Right renal pelvis (tissue), 4 donors: ENCODE measurements around the gene ABCB8. TPM values are rescaled to one million over a fixed set of nuclear protein-coding genes. Genes with fewer than 3 reads are reported as not detected.
A peak's percentile ranks its signal among the peaks of the same experiment; 100 is the strongest.

Experiments
- DNase-seq, 4 donors: peaks; one replicate each; pipeline ENCODE4 v3.0.0-alpha.2; 2013; ENCODE audit warnings: low read depth in 4 of 4, low spot score in 3 of 4, missing footprints in 1 of 4
- polyA plus RNA-seq, 4 donors: library from polyadenylated mRNA; unstranded; fragments of 120-200 nt; gene quantifications; one replicate each; pipeline ENCODE4 v1.2.1, GENCODE V29; 2013; ENCODE audit not compliant: insufficient read length in 4 of 4

The ABCB8 gene
- polyA plus RNA-seq, result 10 to 100 TPM; 18.7 to 23.7 (median 21.3) TPM

DNA sequence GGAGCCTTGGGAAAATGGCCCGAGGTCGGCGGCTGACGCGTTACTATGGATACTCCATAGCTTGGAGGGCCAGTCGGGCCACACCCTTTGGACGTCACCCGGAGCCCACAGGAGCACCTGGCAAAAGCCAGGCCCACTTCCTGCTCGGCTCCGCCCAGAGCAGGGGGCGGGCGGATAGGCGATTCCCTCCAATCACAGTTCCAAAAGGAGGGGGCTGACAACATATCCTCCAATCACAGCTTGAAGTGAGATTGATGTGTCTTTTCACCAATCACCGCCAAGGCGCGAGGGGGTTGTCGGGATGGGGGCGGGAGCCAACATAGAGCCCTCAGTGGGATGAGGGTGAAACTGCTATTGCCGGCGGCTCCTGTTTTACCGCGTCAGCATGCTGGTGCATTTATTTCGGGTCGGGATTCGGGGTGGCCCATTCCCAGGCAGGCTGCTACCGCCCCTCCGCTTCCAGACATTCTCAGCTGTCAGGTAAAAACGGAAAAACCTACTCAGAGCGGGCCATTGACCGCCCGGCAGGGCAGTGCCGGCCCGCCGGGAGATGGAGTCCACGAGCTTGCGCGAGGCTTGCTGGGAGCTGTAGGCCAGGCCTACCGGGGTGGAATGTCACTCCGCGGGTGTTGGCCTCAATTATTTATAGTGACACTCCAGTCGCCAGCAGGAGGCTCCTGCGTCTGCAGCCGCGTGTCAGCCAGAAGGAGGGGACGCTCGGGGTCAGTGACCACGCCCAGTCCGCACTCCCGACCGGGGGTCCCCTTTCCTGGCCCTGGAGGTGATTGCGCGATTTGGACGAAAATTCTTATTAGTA lies at the start of gene ABCB8:
TSS of gene ABCB8 (plus strand) at position 320 of the 817 bp plus-strand sequence. CDS start at position 386, 66 bp downstream.
- DNase-seq, result peak; percentile 99 to 100 (median 99)

DNA sequence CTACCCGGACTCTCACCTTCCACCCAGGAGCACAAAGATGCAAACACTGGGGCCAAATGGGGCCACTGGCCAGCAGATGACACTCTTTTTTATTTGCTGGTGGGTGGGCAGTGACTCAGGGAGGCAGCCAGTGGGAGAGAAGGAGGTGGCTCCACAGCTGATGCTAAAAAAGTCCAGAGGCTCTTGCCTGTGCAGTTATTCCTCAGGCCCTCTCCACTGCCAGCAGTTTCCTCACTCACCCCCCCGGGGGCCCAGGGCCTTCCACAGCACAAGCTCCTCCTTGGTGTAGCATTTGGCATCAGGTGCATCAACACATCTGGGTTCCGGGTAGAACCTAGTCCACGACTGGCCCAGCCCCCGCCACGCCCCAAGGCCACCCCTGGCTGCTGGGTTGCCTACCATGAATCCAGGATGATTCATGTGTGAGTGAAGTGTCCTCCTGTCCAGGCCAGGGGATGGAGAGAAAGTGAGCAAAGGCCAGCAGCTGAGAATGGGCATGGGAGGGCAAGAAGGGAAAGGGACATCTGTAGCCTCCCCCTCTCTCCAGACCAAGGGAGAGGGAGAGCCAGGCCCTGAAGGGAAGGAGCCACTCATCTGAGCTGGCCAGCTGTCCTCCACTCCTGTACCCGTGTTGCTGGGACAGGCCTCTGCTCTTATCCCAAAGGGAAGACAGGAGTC lies 48.4 kb upstream of the ABCB8 start:
- no peak for DNase-seq

DNA sequence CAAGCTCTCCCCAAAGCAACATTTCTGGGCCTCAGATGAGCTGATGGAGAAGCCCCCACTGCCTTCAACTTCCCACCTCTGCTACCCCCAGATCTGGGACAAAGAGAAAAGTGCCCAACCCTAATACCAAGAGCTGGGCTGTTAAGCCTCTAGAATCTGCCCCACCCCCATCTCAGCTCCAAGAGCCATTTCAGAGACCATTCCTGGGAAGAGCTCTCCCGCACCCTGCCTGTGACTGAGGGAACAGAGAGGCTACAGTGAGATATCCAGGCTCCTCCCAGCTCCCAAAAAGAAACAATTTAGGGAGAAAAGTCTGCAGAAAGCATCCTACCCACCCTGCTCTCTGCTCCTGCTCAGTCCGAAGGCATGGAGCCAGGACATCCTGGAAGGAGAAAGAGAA lies 47.6 kb upstream of the ABCB8 start:
- no peak for DNase-seq

DNA sequence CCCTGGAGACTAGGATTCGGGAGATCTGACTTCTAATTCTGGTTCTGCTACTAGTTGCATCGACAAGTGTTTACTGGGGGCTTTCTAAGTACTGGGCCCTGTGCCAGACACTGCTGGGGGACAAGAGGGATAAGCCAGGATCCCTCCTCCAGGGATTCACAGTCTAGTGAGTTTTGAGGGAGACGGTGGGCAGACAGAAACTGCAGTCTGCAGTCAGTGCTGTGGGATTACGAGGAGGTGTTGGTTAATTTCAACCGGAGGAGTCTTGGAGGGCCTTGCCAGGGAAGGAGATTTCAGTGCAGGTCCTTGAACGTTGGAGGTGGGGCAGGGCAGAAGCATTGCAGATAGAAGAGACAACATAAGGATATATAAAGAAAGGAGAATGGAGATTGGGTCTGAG lies 46.6 kb upstream of the ABCB8 start:
- DNase-seq, result no peak

DNA sequence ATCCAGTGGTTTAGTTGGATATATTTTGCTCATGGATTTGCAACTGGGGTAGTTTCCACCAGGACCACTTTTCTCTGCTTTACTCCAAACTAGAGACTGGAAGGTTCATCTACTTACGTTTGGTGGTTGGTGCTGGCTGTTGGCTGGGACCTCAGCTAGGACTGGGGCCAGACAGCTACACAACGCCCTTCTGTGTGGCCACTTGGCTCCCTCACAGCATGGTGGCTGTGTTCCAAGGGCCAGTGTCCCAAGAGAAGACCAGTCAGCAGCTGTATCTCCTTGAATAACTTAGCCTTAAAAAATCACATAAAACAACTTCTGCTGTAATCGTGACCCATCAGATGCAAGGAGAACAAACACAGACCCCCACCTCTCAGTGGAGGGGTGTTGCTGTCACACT lies 45.9 kb upstream of the ABCB8 start:
- DNase-seq, result no peak

DNA sequence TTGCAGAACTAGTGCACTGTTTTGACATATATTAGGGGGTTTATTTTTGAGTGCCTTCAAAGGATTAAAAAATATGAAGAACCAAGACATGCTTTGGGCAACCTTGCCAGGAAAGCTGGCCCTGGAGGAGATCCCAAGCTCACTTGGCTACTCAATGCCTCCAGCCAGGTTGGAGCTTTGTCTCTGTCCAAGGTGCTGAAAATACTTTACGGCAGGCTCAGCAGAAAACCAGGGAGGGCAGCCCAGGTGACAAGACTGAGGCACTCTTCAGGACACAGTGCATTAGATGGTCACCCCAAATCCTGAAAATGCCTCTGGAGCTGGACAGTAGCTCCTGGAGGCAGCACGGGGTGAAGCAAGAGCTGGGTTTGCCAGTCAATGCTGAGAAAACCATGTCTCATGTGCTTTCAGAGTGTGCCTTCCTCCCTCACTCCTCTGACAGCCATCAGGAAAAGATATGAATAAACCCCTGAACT lies 44.3 kb upstream of the ABCB8 start:
- no peak for DNase-seq

DNA sequence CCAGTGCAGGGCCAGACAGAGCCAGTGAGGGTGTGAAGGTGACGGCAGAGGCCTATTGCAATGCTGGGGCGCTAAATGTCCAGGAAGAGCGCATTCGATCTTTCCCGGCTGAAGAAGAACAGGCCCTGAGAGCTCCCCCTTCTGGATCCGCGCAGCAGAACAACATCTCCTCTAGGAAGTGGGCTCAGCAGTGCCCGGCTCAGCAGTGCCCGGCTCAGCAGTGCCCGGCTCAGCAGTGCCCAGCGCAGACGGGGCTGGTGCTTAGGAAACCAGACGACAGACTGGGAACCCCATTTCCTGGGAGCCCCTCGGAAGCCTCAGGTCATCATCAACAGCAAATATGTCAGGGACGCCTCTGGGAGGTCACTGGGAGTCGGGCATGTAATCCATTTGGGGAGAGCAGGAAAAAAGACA lies 42.1 kb upstream of the ABCB8 start:
- no peak for DNase-seq

DNA sequence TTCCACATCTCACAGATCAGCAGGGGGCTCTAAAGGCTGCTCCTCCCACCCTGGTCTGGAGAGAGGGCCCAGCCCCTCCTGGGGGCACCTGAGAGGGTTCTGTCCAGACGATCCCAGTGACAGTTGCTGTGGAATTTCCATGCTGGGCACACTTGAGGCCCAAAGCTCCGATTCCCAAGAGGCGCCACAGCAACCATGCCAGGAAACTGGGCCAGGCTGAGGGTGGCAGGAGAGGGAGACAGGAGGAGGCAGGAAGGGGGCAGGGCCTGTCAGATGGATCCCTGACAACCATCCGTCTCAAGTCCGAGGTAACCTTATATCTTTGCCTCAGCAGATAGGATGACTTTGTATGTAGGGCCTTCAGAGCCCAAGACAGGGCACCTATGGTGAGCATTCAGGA lies 41.7 kb upstream of the ABCB8 start:
- no peak for DNase-seq

DNA sequence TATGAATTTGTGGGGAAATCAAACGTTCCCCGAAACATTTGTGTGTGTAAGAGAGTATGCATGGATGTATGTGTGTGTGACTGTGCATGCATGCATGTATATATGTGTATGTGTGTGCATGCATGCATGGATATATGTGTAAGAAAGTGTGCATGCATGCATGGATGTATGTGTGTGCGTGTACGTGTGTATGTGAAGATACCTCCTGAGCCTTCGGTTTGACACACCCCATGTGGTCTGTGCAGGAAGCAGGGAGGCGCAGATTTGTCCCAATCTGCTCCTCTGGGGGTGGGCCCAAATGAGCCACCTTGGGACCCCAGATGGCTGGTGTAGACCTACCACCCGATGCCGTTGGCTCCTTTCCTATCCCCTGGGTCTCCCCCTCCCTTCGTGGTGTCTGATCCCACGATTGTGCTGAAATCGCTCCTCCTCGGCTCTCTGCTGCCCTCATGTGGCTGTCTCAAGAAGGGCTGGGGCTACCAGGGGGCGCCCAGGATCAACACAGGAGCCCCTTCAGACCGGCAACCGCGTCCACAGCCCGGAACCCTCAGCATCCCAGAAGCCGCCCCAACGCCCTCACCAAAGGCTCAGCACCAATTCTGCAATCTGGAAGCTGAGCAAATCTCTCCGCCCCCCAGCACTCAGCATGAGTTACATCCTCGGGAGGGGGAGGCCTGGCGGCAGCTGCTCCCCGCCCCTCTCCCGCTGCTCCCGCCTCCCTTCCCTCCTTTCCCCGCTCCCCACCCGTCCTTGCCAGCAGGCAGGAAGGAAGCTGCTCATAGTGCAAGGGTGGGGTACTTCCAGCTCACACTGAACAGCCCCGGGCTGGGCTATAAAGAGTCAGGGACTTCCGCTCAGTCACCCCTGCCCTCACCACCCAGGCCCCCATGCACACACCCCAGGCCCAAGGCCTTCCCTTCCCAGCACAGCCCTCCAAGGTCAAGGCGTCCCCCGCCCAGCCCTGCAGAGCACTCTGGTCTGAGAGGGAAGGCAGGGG lies 39.7 kb upstream of the ABCB8 start:
- DNase-seq, result no peak

DNA sequence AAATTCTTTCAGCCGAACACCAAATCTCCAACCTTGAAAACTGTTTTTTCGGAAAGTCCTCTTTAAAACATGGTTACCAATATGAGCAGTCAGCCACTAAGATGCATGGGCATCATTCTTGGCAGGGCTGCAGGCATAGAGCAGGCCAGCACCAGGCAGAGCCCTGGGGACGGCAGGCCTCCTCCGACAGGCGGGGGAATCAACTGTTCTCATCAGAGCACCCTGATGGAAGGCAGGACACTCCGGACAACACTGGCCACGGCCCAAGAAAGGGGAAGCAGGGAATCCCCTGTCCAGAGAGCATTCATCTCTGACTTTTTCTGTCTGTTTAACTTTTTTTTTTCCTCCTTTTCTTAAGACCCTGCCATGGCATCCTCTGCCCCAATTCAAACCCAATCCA lies 38.8 kb upstream of the ABCB8 start:
- no peak for DNase-seq

DNA sequence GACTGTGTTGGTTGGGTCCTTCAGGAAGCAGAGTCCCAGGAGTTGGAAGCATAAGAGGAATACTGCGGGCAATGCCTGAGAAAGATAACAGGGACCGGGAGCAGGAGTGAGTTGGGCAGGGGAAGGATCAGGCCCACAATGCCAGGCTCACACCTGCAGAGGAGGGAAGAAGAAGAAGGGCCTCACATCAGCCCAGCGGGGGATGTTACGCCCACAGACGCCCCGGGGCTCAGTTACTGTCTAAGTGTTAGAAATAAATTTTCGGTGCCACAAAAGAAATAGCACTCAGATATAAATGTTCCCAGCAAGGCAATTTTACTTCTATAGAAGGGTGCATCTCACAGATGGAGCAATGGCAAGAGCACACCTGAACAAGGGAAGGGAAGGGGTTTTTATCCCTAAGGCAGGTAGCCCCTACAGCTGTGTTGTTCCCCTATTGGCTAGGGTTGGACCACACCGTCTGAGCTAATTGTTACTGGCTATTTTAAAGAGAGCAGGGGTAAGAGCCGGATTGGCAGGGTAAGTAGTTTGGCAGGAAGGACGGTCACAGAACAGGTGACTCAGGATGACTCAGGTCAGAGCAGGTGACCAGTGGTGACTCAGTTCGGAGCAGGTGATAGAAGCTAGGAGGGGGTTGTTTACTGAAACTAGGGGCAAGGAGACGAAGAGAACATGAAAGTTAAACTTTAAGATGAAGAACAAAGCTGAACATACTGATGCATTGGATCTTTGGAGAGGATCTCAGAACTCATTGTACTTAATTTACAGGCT lies 37.6 kb upstream of the ABCB8 start, which contains the start of gene NOS3:
TSS of gene NOS3 (plus strand) at position 602 of the 771 bp plus-strand sequence. CDS start 2,787 bp downstream, outside the sequence.
- no peak for DNase-seq

DNA sequence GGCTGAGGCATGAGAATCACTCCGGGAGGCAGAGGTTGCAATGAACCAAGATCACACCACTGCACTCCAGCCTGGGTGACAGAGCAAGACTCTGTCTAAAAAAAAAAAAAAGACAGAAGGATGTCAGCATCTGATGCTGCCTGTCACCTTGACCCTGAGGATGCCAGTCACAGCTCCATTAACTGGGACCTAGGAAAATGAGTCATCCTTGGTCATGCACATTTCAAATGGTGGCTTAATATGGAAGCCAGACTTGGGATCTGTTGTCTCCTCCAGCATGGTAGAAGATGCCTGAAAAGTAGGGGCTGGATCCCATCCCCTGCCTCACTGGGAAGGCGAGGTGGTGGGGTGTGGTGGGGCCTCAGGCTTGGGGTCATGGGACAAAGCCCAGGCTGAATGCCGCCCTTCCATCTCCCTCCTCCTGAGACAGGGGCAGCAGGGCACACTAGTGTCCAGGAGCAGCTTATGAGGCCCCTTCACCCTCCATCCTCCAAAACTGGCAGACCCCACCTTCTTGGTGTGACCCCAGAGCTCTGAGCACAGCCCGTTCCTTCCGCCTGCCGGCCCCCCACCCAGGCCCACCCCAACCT lies 36.1 kb upstream of the ABCB8 start:
- no peak for DNase-seq

DNA sequence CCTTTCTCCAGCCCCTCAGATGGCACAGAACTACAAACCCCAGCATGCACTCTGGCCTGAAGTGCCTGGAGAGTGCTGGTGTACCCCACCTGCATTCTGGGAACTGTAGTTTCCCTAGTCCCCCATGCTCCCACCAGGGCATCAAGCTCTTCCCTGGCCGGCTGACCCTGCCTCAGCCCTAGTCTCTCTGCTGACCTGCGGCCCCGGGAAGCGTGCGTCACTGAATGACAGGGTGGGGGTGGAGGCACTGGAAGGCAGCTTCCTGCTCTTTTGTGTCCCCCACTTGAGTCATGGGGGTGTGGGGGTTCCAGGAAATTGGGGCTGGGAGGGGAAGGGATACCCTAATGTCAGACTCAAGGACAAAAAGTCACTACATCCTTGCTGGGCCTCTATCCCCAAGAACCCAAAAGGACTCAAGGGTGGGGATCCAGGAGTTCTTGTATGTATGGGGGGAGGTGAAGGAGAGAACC lies 35.4 kb upstream of the ABCB8 start:
- DNase-seq, result no peak

DNA sequence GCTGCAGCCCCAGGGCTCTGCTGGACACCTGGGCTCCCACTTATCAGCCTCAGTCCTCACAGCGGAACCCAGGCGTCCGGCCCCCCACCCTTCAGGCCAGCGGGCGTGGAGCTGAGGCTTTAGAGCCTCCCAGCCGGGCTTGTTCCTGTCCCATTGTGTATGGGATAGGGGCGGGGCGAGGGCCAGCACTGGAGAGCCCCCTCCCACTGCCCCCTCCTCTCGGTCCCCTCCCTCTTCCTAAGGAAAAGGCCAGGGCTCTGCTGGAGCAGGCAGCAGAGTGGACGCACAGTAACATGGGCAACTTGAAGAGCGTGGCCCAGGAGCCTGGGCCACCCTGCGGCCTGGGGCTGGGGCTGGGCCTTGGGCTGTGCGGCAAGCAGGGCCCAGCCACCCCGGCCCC lies 34.7 kb upstream of the ABCB8 start:
- no peak for DNase-seq

DNA sequence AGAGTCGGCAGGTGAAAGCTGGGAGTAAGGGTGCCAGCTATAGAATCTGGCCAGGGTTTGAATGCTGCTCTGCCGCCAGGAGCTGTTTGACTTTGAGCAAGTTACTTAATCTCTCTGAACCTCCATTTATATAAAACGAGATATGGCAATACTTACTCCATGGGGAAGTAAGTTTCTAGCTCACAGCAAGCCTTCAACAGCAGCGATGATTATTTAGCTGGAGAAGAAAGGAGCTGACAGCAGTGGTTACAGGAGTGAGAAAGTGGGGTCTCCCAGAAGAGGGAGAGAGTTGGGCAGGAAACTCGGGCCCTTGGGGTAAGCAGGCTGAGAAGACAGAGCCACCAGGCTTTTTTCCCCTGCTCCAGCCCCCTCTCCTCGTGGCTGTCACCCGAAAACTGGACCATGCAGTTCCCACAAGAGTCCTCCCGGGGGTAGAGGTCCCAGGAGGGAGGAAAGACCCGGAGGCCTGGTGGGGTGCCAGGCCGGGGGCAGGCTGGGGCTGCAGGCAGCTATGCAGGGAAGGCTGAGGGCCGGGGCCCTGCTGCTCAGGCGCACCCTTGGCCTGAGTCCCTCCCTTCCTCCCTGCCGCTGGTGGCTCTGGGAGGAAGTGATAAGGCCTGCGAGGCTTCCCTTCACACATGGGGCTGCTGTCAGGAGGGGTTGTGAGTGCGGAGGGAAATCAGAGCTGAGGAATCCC lies 34.0 kb upstream of the ABCB8 start:
- no peak for DNase-seq

DNA sequence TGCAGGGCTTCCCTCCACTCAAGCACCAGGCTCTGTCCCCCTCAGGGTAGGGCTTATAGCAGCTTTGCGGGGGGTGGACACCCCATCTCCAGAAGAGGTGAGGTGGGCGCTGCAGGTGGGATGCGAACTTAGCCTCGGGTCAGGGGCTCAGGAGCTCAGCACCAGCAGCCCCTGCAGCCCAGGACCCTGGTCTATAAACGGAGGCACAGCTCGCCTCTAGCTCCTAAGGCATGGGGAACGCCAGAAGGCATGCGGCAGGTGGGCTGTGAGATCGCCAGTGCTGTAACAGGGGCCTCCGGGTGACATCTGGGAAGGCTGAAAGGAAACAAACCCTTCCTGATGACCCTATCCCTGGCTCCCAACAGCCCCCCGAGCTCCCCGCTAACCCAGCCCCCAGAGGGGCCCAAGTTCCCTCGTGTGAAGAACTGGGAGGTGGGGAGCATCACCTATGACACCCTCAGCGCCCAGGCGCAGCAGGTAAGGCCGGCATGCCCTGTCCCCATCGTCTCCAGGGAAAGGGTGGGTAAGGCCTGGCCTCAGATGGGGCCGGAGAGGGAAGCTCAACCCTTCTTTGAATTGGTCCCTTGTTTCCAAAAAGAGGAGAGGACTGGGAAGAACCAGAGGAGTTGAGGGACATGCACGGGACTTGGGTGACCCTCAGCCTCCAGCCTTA lies 33.3 kb upstream of the ABCB8 start:
- no peak for DNase-seq

DNA sequence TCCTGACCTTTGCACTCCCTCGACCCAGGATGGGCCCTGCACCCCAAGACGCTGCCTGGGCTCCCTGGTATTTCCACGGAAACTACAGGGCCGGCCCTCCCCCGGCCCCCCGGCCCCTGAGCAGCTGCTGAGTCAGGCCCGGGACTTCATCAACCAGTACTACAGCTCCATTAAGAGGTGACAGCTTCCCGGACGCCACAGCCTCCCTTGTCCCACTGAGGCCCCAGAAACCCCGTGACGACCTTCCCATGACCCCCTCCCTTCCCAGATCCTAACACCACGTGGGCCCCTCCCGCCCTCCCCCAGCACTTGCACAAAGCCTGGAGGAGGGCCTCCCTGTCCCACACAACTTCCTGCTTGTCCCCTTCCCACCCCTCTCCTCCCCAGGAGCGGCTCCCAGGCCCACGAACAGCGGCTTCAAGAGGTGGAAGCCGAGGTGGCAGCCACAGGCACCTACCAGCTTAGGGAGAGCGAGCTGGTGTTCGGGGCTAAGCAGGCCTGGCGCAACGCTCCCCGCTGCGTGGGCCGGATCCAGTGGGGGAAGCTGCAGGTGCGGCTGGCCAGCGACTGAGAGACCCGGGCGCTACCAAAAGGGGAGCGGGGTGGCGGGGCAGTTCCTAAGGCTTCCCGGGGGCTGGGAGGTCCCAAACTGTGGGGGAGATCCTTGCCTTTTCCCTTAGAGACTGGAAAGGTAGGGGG lies 31.7 kb upstream of the ABCB8 start:
- DNase-seq, result no peak
